HEK293 (cell line): Measurements from ENCODE around the gene SLAIN2.

ENCODE experiments used
- CTCF ChIA-PET: fragments of 350-600 bp; formaldehyde crosslinking; extraction: SDS; loops from one replicate; lab custom pipeline; 2021; ENCODE audit warnings: antibody characterized with exemption; lab: Yijun Ruan, JAX
- POLR2A ChIA-PET: fragments of 300-600 bp; formaldehyde crosslinking; extraction: SDS; loops from one replicate; lab custom pipeline; 2020; ENCODE audit warnings: antibody characterized with exemption, inconsistent platforms; lab: Yijun Ruan, JAX
- H3K27ac ChIP-seq: fragments of 200-500 bp; sonication (Bioruptor generic); 2 replicates; pipeline ENCODE4 v1.5.1; 2014; ENCODE audit warnings: low read depth, low read length, control low read depth, inconsistent platforms; ENCODE audit errors: extremely low read depth
- H3K36me3 ChIP-seq, 2 experiments: fragments of 200-500 bp in 1 of 2; sonication (Bioruptor generic) in 1 of 2; 1 replicate in 1 of 2; 2 replicates in 1 of 2; pipeline ENCODE4 v1.5.1; 2014 to 2017; ENCODE audit warnings: inconsistent platforms in 2 of 2, low read length in 2 of 2; ENCODE audit not compliant: control insufficient read depth in 2 of 2, insufficient read depth in 1 of 2
- H3K4me1 ChIP-seq: fragments of 200-500 bp; sonication (Bioruptor generic); 2 replicates; pipeline ENCODE4 v1.5.1; 2014; ENCODE audit warnings: mild to moderate bottlenecking, low read length, inconsistent platforms; ENCODE audit not compliant: control insufficient read depth, insufficient read depth
- H3K4me3 ChIP-seq: 2 replicates; pipeline ENCODE4 v1.5.1; 2011; ENCODE audit warnings: low read depth, mild to moderate bottlenecking, control low read depth, low read length, moderate library complexity
- H3K9me3 ChIP-seq: fragments of 200-500 bp; sonication (Bioruptor generic); 2 replicates; pipeline ENCODE4 v1.5.1; 2014; ENCODE audit warnings: low read depth, low read length, inconsistent platforms; ENCODE audit not compliant: control insufficient read depth, insufficient read depth
- BCL11B ChIP-seq: fragments of 450-650 bp; formaldehyde crosslinking; IDR thresholded peaks from 2 replicates; pipeline ENCODE4 v1.5.1; 2016; ENCODE audit warnings: low read depth, missing biosample characterization, missing genetic modification characterization
- FEZF1 ChIP-seq: fragments of 450-650 bp; formaldehyde crosslinking; IDR thresholded peaks from 2 replicates; pipeline ENCODE4 v1.5.1; 2016; ENCODE audit warnings: missing biosample characterization, missing genetic modification characterization
- GLI2 ChIP-seq: fragments of 450-650 bp; formaldehyde crosslinking; IDR thresholded peaks from 2 replicates; pipeline ENCODE4; 2017; ENCODE audit warnings: missing biosample characterization, missing genetic modification characterization, low read depth, borderline replicate concordance
- KLF7 ChIP-seq: fragments of 450-650 bp; formaldehyde crosslinking; IDR thresholded peaks from 2 replicates; pipeline ENCODE4 v1.5.1; 2016; ENCODE audit warnings: missing biosample characterization, missing genetic modification characterization, borderline replicate concordance
- TCF7L2 ChIP-seq: IDR thresholded peaks from 2 replicates; pipeline ENCODE4 v1.6.1; 2011; ENCODE audit warnings: low read depth, mild to moderate bottlenecking, inconsistent platforms, low read length, moderate library complexity, borderline replicate concordance
- ZFP37 ChIP-seq: fragments of 450-650 bp; formaldehyde crosslinking; IDR thresholded peaks from 2 replicates; pipeline ENCODE4 v1.5.1; 2016; ENCODE audit warnings: missing biosample characterization, missing genetic modification characterization
- ZNF112 ChIP-seq: fragments of 450-650 bp; formaldehyde crosslinking; IDR thresholded peaks from 2 replicates; pipeline ENCODE4 v1.5.0; 2017; ENCODE audit warnings: missing biosample characterization, missing genetic modification characterization
- ZNF146 ChIP-seq: fragments of 450-650 bp; formaldehyde crosslinking; IDR thresholded peaks from 2 replicates; pipeline ENCODE4 v1.5.1; 2016; ENCODE audit warnings: missing biosample characterization, missing genetic modification characterization
- ZNF214 ChIP-seq: fragments of 450-650 bp; formaldehyde crosslinking; IDR thresholded peaks from 2 replicates; pipeline ENCODE4 v1.5.1; 2017; ENCODE audit warnings: missing biosample characterization, mild to moderate bottlenecking, missing genetic modification characterization, borderline replicate concordance
- ZNF221 ChIP-seq: fragments of 450-650 bp; formaldehyde crosslinking; IDR thresholded peaks from 2 replicates; pipeline ENCODE4 v1.5.1; 2017; ENCODE audit warnings: missing biosample characterization, missing genetic modification characterization, borderline replicate concordance
- ZNF223 ChIP-seq: fragments of 450-650 bp; formaldehyde crosslinking; IDR thresholded peaks from 2 replicates; pipeline ENCODE4 v1.5.1; 2016; ENCODE audit warnings: missing biosample characterization, missing genetic modification characterization
- ZNF404 ChIP-seq: fragments of 450-650 bp; formaldehyde crosslinking; IDR thresholded peaks from 2 replicates; pipeline ENCODE4 v1.5.1; 2017; ENCODE audit warnings: missing biosample characterization, missing genetic modification characterization
- ZNF416 ChIP-seq: fragments of 450-650 bp; formaldehyde crosslinking; IDR thresholded peaks from 2 replicates; pipeline ENCODE4 v1.5.1; 2016; ENCODE audit warnings: missing biosample characterization, missing genetic modification characterization
- ZNF530 ChIP-seq: fragments of 450-650 bp; formaldehyde crosslinking; IDR thresholded peaks from 2 replicates; pipeline ENCODE4 v1.5.1; 2016; ENCODE audit warnings: low read depth, missing biosample characterization, missing genetic modification characterization
- ZNF585B ChIP-seq: fragments of 450-650 bp; formaldehyde crosslinking; IDR thresholded peaks from 2 replicates; pipeline ENCODE4 v1.5.1; 2016; ENCODE audit warnings: missing biosample characterization, missing genetic modification characterization
- ZNF621 ChIP-seq: fragments of 450-650 bp; formaldehyde crosslinking; IDR thresholded peaks from 2 replicates; pipeline ENCODE4 v1.5.1; 2017; ENCODE audit warnings: missing biosample characterization, missing genetic modification characterization
- ZNF707 ChIP-seq: fragments of 450-650 bp; formaldehyde crosslinking; IDR thresholded peaks from 2 replicates; pipeline ENCODE4 v1.5.1; 2016; ENCODE audit warnings: missing biosample characterization, missing genetic modification characterization
- TF ChIP-seq, protein P1 (sequence below): fragments of 450-650 bp; formaldehyde crosslinking; IDR thresholded peaks from 2 replicates; pipeline ENCODE4 v1.5.1; 2016; ENCODE audit warnings: missing biosample characterization, missing genetic modification characterization
- TF ChIP-seq, protein P2 (sequence below): sonication (generic); formaldehyde crosslinking; IDR thresholded peaks from 2 replicates; pipeline ENCODE4 v1.8.1; 2022; ENCODE audit warnings: mild to moderate bottlenecking, moderate library complexity, missing genetic modification reagents
- TF ChIP-seq, protein P3 (sequence below): fragments of 450-650 bp; formaldehyde crosslinking; IDR thresholded peaks from 2 replicates; pipeline ENCODE4 v1.5.1; 2016; ENCODE audit warnings: missing biosample characterization, missing genetic modification characterization, borderline replicate concordance
- TF ChIP-seq, protein P4 (sequence below): fragments of 450-650 bp; formaldehyde crosslinking; IDR thresholded peaks from 2 replicates; pipeline ENCODE4 v1.5.1; 2016; ENCODE audit warnings: missing biosample characterization, missing genetic modification characterization, low read depth
- TF ChIP-seq, protein P5 (sequence below): fragments of 450-650 bp; formaldehyde crosslinking; IDR thresholded peaks from 2 replicates; pipeline ENCODE4 v1.5.1; 2016; ENCODE audit warnings: missing biosample characterization, missing genetic modification characterization

Gene SLAIN2

DNA sequence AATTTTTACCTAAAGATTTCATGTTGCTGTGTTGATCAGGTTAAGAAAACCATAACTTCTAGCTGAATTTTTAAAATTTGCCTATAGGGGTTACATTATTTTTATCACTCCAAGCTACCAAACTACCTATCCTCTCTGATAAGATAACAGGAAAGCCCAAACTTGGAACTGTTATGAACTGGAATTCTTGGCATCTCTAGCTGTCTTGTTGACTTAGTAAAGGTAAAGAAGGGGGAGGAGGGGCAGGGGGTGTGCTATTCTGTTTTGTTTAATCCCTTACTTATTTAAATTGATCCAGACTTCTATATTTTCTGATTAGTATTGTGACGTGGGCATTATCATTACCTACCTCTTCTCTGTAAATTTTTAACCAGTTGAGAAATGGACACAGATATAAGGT lies 54.7 kb downstream of the SLAIN2 start (continued):
- TF ChIP-seq, protein P1, sequence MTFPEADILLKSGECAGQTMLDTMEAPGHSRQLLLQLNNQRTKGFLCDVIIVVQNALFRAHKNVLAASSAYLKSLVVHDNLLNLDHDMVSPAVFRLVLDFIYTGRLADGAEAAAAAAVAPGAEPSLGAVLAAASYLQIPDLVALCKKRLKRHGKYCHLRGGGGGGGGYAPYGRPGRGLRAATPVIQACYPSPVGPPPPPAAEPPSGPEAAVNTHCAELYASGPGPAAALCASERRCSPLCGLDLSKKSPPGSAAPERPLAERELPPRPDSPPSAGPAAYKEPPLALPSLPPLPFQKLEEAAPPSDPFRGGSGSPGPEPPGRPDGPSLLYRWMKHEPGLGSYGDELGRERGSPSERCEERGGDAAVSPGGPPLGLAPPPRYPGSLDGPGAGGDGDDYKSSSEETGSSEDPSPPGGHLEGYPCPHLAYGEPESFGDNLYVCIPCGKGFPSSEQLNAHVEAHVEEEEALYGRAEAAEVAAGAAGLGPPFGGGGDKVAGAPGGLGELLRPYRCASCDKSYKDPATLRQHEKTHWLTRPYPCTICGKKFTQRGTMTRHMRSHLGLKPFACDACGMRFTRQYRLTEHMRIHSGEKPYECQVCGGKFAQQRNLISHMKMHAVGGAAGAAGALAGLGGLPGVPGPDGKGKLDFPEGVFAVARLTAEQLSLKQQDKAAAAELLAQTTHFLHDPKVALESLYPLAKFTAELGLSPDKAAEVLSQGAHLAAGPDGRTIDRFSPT: no peak
- TF ChIP-seq ZNF621 (no peak), ZNF530 (no peak), KLF7 (tag by site-specific recombination) (no peak), ZNF585B (no peak), ZNF404 (no peak)
- TF ChIP-seq, protein P2, sequence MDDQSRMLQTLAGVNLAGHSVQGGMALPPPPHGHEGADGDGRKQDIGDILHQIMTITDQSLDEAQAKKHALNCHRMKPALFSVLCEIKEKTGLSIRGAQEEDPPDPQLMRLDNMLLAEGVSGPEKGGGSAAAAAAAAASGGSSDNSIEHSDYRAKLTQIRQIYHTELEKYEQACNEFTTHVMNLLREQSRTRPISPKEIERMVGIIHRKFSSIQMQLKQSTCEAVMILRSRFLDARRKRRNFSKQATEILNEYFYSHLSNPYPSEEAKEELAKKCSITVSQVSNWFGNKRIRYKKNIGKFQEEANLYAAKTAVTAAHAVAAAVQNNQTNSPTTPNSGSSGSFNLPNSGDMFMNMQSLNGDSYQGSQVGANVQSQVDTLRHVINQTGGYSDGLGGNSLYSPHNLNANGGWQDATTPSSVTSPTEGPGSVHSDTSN (CRISPR knock-in tag): no peak

DNA sequence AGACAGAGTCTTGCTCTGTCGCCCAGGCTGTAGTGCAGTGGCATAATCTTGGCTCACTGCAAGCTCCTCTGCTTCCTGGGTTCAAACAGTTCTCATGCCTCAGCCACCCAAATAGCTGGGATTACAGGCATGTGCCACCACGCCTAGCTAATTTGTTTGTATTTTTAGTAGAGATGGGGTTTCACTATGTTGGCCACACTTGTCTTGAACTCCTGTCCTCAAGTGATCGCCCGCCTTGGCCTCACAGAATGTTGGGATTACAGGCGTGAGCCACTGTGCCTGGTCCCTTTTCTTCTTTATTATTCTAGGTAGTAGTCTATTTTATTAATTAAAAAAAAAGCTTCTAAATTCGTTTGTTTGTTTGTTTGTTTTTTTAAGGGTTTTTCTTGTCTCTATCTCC lies 59.1 kb downstream of the SLAIN2 start:
- no peaks in the 10 kb centered on the region for H3K4me1 ChIP-seq
- no peaks in the 10 kb centered on the region for H3K9me3 ChIP-seq
- CTCF ChIA-PET: interaction anchor here (0.9 kb wide), 1 partner anchor 292 kb away, joined by 4 read pairs; no protein-coding TSS in a partner anchor
- POLR2A ChIA-PET: no interaction called here
- H3K27ac ChIP-seq: no peak overlapping the region
- H3K36me3 ChIP-seq: peaks cover 0 to 10% of the 10 kb centered on the region in 2 experiments; a peak in 2 of 3 replicates
- TF ChIP-seq ZNF214 (no peak), ZNF112 (no peak), TCF7L2 (no peak), BCL11B (tag by site-specific recombination) (no peak), GLI2 (no peak), ZFP37 (no peak), ZNF146 (no peak), ZNF221 (tag by site-specific recombination) (no peak), ZNF707 (no peak), ZNF223 (no peak), FEZF1 (no peak), ZNF416 (no peak)
- TF ChIP-seq, protein P3, sequence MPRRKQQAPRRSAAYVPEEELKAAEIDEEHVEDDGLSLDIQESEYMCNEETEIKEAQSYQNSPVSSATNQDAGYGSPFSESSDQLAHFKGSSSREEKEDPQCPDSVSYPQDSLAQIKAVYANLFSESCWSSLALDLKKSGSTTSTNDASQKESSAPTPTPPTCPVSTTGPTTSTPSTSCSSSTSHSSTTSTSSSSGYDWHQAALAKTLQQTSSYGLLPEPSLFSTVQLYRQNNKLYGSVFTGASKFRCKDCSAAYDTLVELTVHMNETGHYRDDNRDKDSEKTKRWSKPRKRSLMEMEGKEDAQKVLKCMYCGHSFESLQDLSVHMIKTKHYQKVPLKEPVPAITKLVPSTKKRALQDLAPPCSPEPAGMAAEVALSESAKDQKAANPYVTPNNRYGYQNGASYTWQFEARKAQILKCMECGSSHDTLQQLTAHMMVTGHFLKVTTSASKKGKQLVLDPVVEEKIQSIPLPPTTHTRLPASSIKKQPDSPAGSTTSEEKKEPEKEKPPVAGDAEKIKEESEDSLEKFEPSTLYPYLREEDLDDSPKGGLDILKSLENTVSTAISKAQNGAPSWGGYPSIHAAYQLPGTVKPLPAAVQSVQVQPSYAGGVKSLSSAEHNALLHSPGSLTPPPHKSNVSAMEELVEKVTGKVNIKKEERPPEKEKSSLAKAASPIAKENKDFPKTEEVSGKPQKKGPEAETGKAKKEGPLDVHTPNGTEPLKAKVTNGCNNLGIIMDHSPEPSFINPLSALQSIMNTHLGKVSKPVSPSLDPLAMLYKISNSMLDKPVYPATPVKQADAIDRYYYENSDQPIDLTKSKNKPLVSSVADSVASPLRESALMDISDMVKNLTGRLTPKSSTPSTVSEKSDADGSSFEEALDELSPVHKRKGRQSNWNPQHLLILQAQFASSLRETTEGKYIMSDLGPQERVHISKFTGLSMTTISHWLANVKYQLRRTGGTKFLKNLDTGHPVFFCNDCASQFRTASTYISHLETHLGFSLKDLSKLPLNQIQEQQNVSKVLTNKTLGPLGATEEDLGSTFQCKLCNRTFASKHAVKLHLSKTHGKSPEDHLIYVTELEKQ: no peak
- TF ChIP-seq, protein P4, sequence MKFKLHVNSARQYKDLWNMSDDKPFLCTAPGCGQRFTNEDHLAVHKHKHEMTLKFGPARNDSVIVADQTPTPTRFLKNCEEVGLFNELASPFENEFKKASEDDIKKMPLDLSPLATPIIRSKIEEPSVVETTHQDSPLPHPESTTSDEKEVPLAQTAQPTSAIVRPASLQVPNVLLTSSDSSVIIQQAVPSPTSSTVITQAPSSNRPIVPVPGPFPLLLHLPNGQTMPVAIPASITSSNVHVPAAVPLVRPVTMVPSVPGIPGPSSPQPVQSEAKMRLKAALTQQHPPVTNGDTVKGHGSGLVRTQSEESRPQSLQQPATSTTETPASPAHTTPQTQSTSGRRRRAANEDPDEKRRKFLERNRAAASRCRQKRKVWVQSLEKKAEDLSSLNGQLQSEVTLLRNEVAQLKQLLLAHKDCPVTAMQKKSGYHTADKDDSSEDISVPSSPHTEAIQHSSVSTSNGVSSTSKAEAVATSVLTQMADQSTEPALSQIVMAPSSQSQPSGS: no peak
- TF ChIP-seq, protein P5, sequence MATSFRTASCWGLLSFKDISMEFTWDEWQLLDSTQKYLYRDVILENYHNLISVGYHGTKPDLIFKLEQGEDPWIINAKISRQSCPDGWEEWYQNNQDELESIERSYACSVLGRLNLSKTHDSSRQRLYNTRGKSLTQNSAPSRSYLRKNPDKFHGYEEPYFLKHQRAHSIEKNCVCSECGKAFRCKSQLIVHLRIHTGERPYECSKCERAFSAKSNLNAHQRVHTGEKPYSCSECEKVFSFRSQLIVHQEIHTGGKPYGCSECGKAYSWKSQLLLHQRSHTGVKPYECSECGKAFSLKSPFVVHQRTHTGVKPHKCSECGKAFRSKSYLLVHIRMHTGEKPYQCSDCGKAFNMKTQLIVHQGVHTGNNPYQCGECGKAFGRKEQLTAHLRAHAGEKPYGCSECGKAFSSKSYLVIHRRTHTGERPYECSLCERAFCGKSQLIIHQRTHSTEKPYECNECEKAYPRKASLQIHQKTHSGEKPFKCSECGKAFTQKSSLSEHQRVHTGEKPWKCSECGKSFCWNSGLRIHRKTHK (tag by site-specific recombination): no peak
- no peak overlapping the region for H3K4me3 ChIP-seq
